ENCODE data around the gene ZNF592.

Gene ZNF592

DNA sequence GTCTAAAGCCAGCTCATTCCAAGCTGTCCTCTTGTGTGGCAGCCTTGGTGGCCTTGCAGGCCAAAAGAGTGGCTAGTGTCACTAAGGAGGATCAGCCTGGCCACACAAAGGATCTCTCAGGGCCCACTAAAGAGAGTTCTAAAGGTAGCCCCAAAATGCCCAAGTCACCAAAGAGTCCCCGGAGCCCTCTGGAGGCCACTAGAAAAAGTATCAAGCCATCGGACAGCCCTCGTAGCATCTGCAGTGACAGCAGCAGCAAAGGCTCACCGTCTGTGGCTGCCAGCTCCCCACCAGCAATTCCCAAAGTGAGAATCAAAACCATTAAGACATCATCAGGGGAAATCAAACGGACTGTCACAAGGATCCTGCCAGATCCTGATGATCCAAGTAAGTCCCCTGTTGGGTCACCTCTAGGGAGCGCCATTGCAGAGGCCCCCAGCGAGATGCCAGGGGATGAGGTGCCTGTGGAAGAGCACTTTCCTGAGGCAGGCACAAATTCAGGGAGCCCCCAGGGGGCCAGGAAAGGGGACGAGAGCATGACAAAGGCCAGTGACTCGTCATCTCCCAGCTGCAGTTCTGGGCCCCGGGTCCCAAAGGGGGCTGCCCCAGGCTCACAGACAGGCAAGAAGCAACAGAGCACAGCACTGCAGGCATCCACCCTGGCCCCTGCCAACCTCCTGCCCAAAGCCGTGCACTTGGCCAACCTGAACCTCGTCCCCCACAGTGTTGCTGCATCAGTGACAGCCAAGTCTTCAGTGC, 35.3 kb downstream of the ZNF592 start:
- no peak for ATAC-seq

DNA sequence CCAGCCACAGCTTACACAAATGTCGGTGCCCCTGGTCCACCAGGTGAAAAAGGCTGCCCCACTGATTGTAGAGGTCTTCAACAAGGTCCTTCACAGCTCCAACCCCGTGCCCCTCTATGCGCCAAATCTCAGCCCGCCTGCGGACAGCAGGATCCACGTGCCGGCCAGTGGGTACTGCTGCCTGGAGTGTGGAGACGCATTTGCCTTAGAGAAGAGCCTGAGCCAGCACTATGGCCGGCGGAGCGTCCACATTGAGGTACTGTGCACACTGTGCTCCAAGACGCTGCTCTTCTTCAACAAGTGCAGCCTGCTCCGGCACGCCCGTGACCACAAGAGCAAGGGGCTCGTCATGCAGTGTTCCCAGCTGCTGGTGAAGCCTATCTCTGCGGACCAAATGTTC, 35.9 kb downstream of the ZNF592 start:
- no peak for ATAC-seq
- Mint-ChIP-seq H3K4me1 (peaks cover 57% of the 10 kb centered on the region), H3K27ac (peak overlapping the region; percentile 37)

More for the DNA sequence above, 35.3 kb downstream of the ZNF592 start:
- Mint-ChIP-seq H3K9me3 (no peaks in the 10 kb centered on the region), H3K4me1 (peaks cover 57% of the 10 kb centered on the region), H3K4me3 (no peak overlapping the region), H3K27ac (peak overlapping the region; percentile 48), H3K36me3 (peaks cover 83% of the 10 kb centered on the region)
- no peak for DNase-seq (ENCODE audit: low spot score in 2 of 2)

GRCh38 chr15:84785053-84785452, 36.7 kb downstream of the ZNF592 start:
- Mint-ChIP-seq H3K4me1 (peaks cover 51% of the 10 kb centered on the region), H3K36me3 (peaks cover 77% of the 10 kb centered on the region), H3K27ac (peak overlapping the region; percentile 37), H3K4me3 (no peak overlapping the region), H3K9me3 (no peaks in the 10 kb centered on the region)
- ATAC-seq (peak; percentile 79), DNase-seq (ENCODE audit: low spot score in 2 of 2) (no peak)

More for the DNA sequence above, 35.9 kb downstream of the ZNF592 start:
- DNase-seq (ENCODE audit: low spot score in 2 of 2), result no peak
- no peak overlapping the region for H3K4me3 Mint-ChIP-seq
- no peaks in the 10 kb centered on the region for H3K9me3 Mint-ChIP-seq
- H3K36me3 Mint-ChIP-seq, result peaks cover 83% of the 10 kb centered on the region

DNA sequence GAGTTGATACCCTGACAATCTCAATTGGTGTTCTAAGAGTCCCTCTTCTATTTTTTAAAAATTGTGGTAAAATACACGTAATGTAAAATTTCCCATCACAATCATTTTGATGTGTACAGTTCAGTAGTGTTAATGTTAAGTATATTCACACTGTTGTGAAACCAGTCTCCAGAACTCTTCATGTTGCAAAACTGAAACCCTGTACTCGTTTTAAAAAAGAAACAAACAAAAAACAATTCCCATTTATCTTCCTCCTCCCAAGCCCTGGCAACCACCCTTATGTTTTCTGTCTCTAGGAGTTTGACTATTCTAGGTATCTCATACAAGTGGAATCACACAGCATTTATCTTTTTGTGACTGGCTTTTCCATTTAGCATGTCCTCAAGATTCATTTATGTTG, 40.1 kb downstream of the ZNF592 start:
- H3K4me3 Mint-ChIP-seq, result no peak overlapping the region
- H3K9me3 Mint-ChIP-seq, result no peaks in the 10 kb centered on the region
- DNase-seq (ENCODE audit: low spot score in 2 of 2) (no peak), ATAC-seq (no peak)
- H3K27ac Mint-ChIP-seq, result peak overlapping the region; percentile 32
- H3K36me3 Mint-ChIP-seq, result peaks cover 88% of the 10 kb centered on the region
- H3K4me1 Mint-ChIP-seq, result peaks cover 40% of the 10 kb centered on the region

DNA sequence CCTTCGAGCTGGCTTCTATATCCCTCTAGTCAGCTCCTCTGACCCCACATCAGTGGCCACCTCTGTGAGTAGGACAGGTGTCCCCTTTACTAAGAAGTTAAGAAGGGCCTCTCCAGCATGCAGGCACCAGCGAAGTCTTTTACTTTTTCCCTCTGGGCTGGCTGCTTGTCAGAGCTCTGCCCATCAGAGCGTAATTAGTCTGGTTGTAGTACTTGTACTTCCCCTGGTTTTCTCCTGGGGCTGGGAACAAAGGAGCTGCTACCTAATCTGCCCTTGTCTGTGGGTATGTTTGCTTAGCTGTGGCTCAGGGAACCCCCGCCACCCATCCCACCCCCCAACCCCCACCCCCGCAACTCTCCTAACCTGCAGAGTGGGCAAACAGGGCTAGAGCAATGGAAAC, 41.4 kb downstream of the ZNF592 start:
- no peak for DNase-seq (ENCODE audit: low spot score in 2 of 2)
- Mint-ChIP-seq H3K4me1 (peaks cover 27% of the 10 kb centered on the region), H3K4me3 (no peak overlapping the region), H3K9me3 (no peaks in the 10 kb centered on the region), H3K36me3 (peaks cover 88% of the 10 kb centered on the region), H3K27ac (peak overlapping the region; percentile 46)
- no peak for ATAC-seq

GRCh38 chr15:84790676-84791075, 42.3 kb downstream of the ZNF592 start:
- no peak for ATAC-seq
- H3K36me3 Mint-ChIP-seq, result peaks cover 88% of the 10 kb centered on the region
- H3K4me1 Mint-ChIP-seq, result peaks cover 19% of the 10 kb centered on the region
- no peaks in the 10 kb centered on the region for H3K9me3 Mint-ChIP-seq
- peak overlapping the region; percentile 46 for H3K27ac Mint-ChIP-seq
- no peak overlapping the region for H3K4me3 Mint-ChIP-seq
- DNase-seq (ENCODE audit: low spot score in 2 of 2), result no peak

- no peak for DNase-seq (ENCODE audit: low spot score in 2 of 2)
- no peak overlapping the region for H3K4me3 Mint-ChIP-seq
- H3K36me3 Mint-ChIP-seq, result peaks cover 88% of the 10 kb centered on the region
- H3K4me1 Mint-ChIP-seq, result peaks cover 13% of the 10 kb centered on the region
- no peak overlapping the region for H3K27ac Mint-ChIP-seq
- no peaks in the 10 kb centered on the region for H3K9me3 Mint-ChIP-seq
- no peak for ATAC-seq
Observed at GRCh38 chr15:84791763-84792162, 43.4 kb downstream of the ZNF592 start.

GRCh38 chr15:84793431-84794161, 45.2 kb downstream of the ZNF592 start:
- DNase-seq (ENCODE audit: low spot score in 2 of 2) (no peak), ATAC-seq (no peak)
- no peaks in the 10 kb centered on the region for H3K9me3 Mint-ChIP-seq
- peaks cover 3% of the 10 kb centered on the region for H3K4me1 Mint-ChIP-seq
- H3K36me3 Mint-ChIP-seq, result peaks cover 93% of the 10 kb centered on the region
- H3K4me3 Mint-ChIP-seq, result no peak overlapping the region
- H3K27ac Mint-ChIP-seq, result no peak overlapping the region

DNA sequence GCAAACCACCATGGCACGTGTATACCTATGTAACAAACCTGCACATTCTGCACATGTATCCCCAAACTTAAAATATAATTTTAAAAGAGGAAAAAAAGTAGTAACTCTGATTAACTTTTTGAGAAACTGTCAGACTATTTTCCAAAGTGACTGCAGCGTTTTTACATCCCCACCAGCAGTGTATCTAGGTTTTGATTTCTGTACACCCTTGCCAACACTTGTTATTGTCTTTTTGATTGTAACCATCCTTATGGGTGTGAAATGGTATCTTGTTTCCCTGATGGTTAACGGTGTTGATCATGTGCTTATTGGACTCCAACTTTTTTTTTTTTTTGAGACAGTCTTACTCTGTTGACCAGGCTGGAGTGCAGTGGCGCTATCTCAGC, 45.8 kb downstream of the ZNF592 start:
- no peak for ATAC-seq
- Mint-ChIP-seq H3K9me3 (no peaks in the 10 kb centered on the region), H3K4me3 (no peak overlapping the region), H3K36me3 (peaks cover 93% of the 10 kb centered on the region), H3K4me1 (no peaks in the 10 kb centered on the region), H3K27ac (no peak overlapping the region)
- DNase-seq (ENCODE audit: low spot score in 2 of 2), result no peak

GRCh38 chr15:84795186-84795585, 46.8 kb downstream of the ZNF592 start:
- ATAC-seq, result no peak
- Mint-ChIP-seq H3K4me1 (no peaks in the 10 kb centered on the region), H3K9me3 (no peaks in the 10 kb centered on the region), H3K27ac (no peak overlapping the region), H3K36me3 (peaks cover 98% of the 10 kb centered on the region), H3K4me3 (no peak overlapping the region)
- no peak for DNase-seq (ENCODE audit: low spot score in 2 of 2)

- no peaks in the 10 kb centered on the region for H3K9me3 Mint-ChIP-seq
Observed at GRCh38 chr15:84797212-84797611, 48.8 kb downstream of the ZNF592 start.

DNA sequence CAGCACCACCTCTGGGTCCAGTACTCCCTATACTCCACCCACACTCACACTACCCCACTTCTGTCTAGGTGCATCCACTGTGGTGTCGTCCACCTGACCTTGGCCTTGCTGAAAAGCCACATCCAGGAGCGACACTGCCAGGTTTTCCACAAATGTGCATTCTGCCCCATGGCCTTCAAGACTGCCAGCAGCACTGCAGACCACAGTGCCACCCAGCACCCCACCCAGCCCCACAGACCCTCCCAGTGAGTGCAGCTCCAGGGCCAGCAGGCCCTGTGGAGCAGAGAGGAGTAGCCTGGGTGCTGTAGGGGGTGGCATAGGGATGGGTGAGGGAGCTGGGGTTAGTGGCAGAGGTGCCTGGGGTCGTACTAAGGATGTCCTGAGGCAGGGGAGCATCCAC, 49.4 kb downstream of the ZNF592 start:
- Mint-ChIP-seq H3K27ac (peak overlapping the region; percentile 14), H3K36me3 (peaks cover 89% of the 10 kb centered on the region), H3K4me1 (no peaks in the 10 kb centered on the region), H3K9me3 (no peaks in the 10 kb centered on the region), H3K4me3 (no peak overlapping the region)
- DNase-seq (ENCODE audit: low spot score in 2 of 2) (no peak), ATAC-seq (no peak)

More at GRCh38 chr15:84797212-84797611, 48.8 kb downstream of the ZNF592 start:
- ATAC-seq (no peak), DNase-seq (ENCODE audit: low spot score in 2 of 2) (no peak)
- Mint-ChIP-seq H3K4me1 (no peaks in the 10 kb centered on the region), H3K36me3 (peaks cover 89% of the 10 kb centered on the region), H3K4me3 (no peak overlapping the region), H3K27ac (peak overlapping the region; percentile 14)

GRCh38 chr15:84798436-84798946, 50.1 kb downstream of the ZNF592 start:
- H3K4me3 Mint-ChIP-seq, result no peak overlapping the region
- peaks cover 89% of the 10 kb centered on the region for H3K36me3 Mint-ChIP-seq
- peak overlapping the region; percentile 14 for H3K27ac Mint-ChIP-seq
- H3K4me1 Mint-ChIP-seq, result no peaks in the 10 kb centered on the region
- DNase-seq (ENCODE audit: low spot score in 2 of 2) (no peak), ATAC-seq (no peak)
- H3K9me3 Mint-ChIP-seq, result no peaks in the 10 kb centered on the region

- Mint-ChIP-seq H3K27ac (no peak overlapping the region), H3K9me3 (no peaks in the 10 kb centered on the region), H3K4me3 (no peak overlapping the region), H3K36me3 (peaks cover 88% of the 10 kb centered on the region), H3K4me1 (no peaks in the 10 kb centered on the region)
- DNase-seq (ENCODE audit: low spot score in 2 of 2) (no peak), ATAC-seq (no peak)
Observed at GRCh38 chr15:84799511-84800187, 51.3 kb downstream of the ZNF592 start.

DNA sequence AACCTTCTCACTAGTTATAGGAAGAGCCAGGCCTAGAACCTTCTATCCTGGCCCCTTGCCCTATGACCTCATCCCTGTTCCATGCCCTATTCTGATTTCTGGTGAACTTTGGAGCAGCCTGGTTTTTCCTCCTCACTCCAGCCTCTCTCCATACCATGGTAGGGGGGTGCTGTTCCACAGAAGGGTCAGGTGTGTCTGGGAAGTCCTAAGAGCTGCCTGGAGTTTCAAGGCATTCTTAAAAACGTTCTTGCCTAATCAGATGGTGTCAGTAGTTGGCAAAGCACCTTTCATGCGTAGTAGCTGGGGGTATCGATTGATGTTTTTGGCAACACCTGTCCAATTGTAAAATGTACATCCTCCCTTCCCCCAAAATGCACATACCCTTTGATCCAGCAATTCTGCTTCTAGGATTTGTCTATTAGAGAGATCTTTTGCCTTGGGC, 52.0 kb downstream of the ZNF592 start:
- Mint-ChIP-seq H3K27ac (no peak overlapping the region), H3K9me3 (no peaks in the 10 kb centered on the region), H3K4me3 (no peak overlapping the region), H3K4me1 (peaks cover 4% of the 10 kb centered on the region), H3K36me3 (peaks cover 88% of the 10 kb centered on the region)
- DNase-seq (ENCODE audit: low spot score in 2 of 2), result no peak
- no peak for ATAC-seq

Measured in stimulated activated effector memory CD8-positive, alpha-beta T cell treated with anti-CD3 and anti-CD28 coated beads, Interleukin-12 subunit alpha, Interleukin-12 subunit beta, amount 100 ng/mL, for 72 hours (primary cell).